H9 (cell line): ENCODE measurements around the gene RFC4. TPM values are rescaled to one million over a fixed set of nuclear protein-coding genes. Genes with fewer than 3 reads are reported as not detected.

Source experiments
- DNase-seq: peaks from one replicate; pipeline ENCODE4 v3.0.0-alpha.2; 2017
- H2AFZ ChIP-seq: one replicate; pipeline ENCODE4 v1.6.1; 2013; ENCODE audit warnings: mild to moderate bottlenecking, low read length, control low read depth, moderate library complexity
- H2AK5ac ChIP-seq: 2 replicates; pipeline ENCODE4 v1.6.1; 2013; ENCODE audit warnings: low read length, control low read depth, mixed read lengths; ENCODE audit not compliant: insufficient read length
- H2BK120ac ChIP-seq: one replicate; pipeline ENCODE4 v1.6.1; 2013; ENCODE audit warnings: low read depth, mild to moderate bottlenecking, low read length, control low read depth, inconsistent platforms; ENCODE audit not compliant: poor library complexity, severe bottlenecking
- H2BK12ac ChIP-seq: 2 replicates; pipeline ENCODE4 v1.6.1; 2013; ENCODE audit warnings: low read length, control low read depth, mixed read lengths, low read depth; ENCODE audit not compliant: insufficient read length
- H2BK15ac ChIP-seq: 2 replicates; pipeline ENCODE4 v1.6.1; 2013; ENCODE audit warnings: low read depth, low read length, control low read depth
- H2BK20ac ChIP-seq: one replicate; pipeline ENCODE4 v1.6.1; 2013; ENCODE audit warnings: low read depth, mild to moderate bottlenecking, low read length, control low read depth, inconsistent platforms; ENCODE audit not compliant: poor library complexity, severe bottlenecking
- H2BK5ac ChIP-seq: 2 replicates; pipeline ENCODE4 v1.6.1; 2013; ENCODE audit warnings: low read length, control low read depth, mixed read lengths; ENCODE audit not compliant: insufficient read length
- H3K14ac ChIP-seq: 2 replicates; pipeline ENCODE4 v1.6.1; 2013; ENCODE audit warnings: low read length, control low read depth; ENCODE audit not compliant: insufficient read depth
- H3K18ac ChIP-seq: 2 replicates; pipeline ENCODE4 v1.6.1; 2013; ENCODE audit warnings: low read depth, mild to moderate bottlenecking, mixed read lengths, low read length, control low read depth; ENCODE audit not compliant: insufficient read length
- H3K23ac ChIP-seq: 2 replicates; pipeline ENCODE4 v1.6.1; 2013; ENCODE audit warnings: low read length, control low read depth, mixed read lengths, low read depth; ENCODE audit not compliant: insufficient read length
- H3K23me2 ChIP-seq: 2 replicates; pipeline ENCODE4 v1.6.1; 2013; ENCODE audit warnings: low read depth, mild to moderate bottlenecking, mixed read lengths, low read length, control low read depth; ENCODE audit not compliant: insufficient read length, poor library complexity, severe bottlenecking
- H3K27ac ChIP-seq: 2 replicates; pipeline ENCODE4 v1.5.1; 2013; ENCODE audit warnings: low read length, control low read depth, mixed read lengths, low read depth; ENCODE audit not compliant: insufficient read length
- H3K27me3 ChIP-seq: 2 replicates; pipeline ENCODE4 v1.6.1; 2013; ENCODE audit warnings: low read length, control low read depth, inconsistent platforms; ENCODE audit not compliant: insufficient read depth
- H3K4ac ChIP-seq: 2 replicates; pipeline ENCODE4 v1.6.1; 2013; ENCODE audit warnings: low read depth, mild to moderate bottlenecking, control low read depth, inconsistent platforms, low read length, moderate library complexity
- H3K4me1 ChIP-seq: 2 replicates; pipeline ENCODE4 v1.6.1; 2013; ENCODE audit warnings: low read length, control low read depth, inconsistent platforms; ENCODE audit not compliant: insufficient read depth
- H3K4me2 ChIP-seq: 2 replicates; pipeline ENCODE4 v1.6.1; 2013; ENCODE audit warnings: low read length, control low read depth, mixed read lengths; ENCODE audit not compliant: insufficient read length, insufficient read depth
- H3K56ac ChIP-seq: 2 replicates; pipeline ENCODE4 v1.6.1; 2013; ENCODE audit warnings: low read depth, mild to moderate bottlenecking, mixed read lengths, low read length, control low read depth; ENCODE audit not compliant: insufficient read length
- H3K79me1 ChIP-seq: 2 replicates; pipeline ENCODE4 v1.6.1; 2013; ENCODE audit warnings: low read depth, mild to moderate bottlenecking, moderate library complexity, low read length, control low read depth, inconsistent platforms; ENCODE audit not compliant: insufficient read depth, poor library complexity, severe bottlenecking
- H3K79me2 ChIP-seq: 2 replicates; pipeline ENCODE4 v1.6.1; 2013; ENCODE audit warnings: low read length, control low read depth, inconsistent platforms; ENCODE audit not compliant: insufficient read depth
- H3K9ac ChIP-seq: 2 replicates; pipeline ENCODE4 v1.6.1; 2013; ENCODE audit warnings: low read length, control low read depth, mixed read lengths; ENCODE audit not compliant: insufficient read length; ENCODE audit errors: extremely low read depth
- H3K9me3 ChIP-seq: one replicate; pipeline ENCODE4 v1.6.1; 2013; ENCODE audit warnings: low read depth, low read length, inconsistent platforms; ENCODE audit not compliant: control insufficient read depth
- H3T11ph ChIP-seq: one replicate; pipeline ENCODE4 v1.6.1; 2013; ENCODE audit warnings: mild to moderate bottlenecking, low read length, control low read depth, inconsistent platforms
- H4K20me1 ChIP-seq: one replicate; pipeline ENCODE4 v1.6.1; 2013; ENCODE audit not compliant: control insufficient read depth, insufficient read length, insufficient read depth
- H4K5ac ChIP-seq: 2 replicates; pipeline ENCODE4 v1.6.1; 2013; ENCODE audit warnings: low read depth, mild to moderate bottlenecking, mixed read lengths, low read length, control low read depth; ENCODE audit not compliant: insufficient read length
- H4K8ac ChIP-seq: replicated peaks from 2 replicates; pipeline ENCODE4 v1.6.1; 2013; ENCODE audit warnings: low read length, control low read depth, mixed read lengths, low read depth; ENCODE audit not compliant: insufficient read length
- H4K91ac ChIP-seq: 2 replicates; pipeline ENCODE4 v1.6.1; 2013; ENCODE audit warnings: low read depth, mild to moderate bottlenecking, moderate library complexity, mixed read lengths, low read length, control low read depth; ENCODE audit not compliant: insufficient read length
- H3K27ac Mint-ChIP-seq, 3 experiments: 2 replicates in 2 of 3; 3 replicates in 1 of 3; pipeline ENCODE4 v1.8.0; 2020 to 2021; ENCODE audit warnings: mixed read lengths in 3 of 3, mild to moderate bottlenecking in 1 of 3, moderate library complexity in 1 of 3
- H3K27me3 Mint-ChIP-seq: 2 replicates; pipeline ENCODE4 v1.8.0; 2021; ENCODE audit warnings: low read depth, mild to moderate bottlenecking, moderate library complexity, mixed read lengths
- H3K36me3 Mint-ChIP-seq, 3 experiments: 2 replicates in 2 of 3; 3 replicates in 1 of 3; pipeline ENCODE4 v1.8.0; 2020 to 2021; ENCODE audit warnings: low read depth in 3 of 3, mixed read lengths in 3 of 3; ENCODE audit not compliant: insufficient read depth in 1 of 3
- H3K4me1 Mint-ChIP-seq, 2 experiments: 2 replicates each; pipeline ENCODE4 v1.8.0; 2020; ENCODE audit warnings: mixed read lengths in 2 of 2
- H3K4me3 Mint-ChIP-seq, 2 experiments: 2 replicates in 1 of 2; 3 replicates in 1 of 2; pipeline ENCODE4 v1.8.0; 2020 to 2021; ENCODE audit warnings: mild to moderate bottlenecking in 2 of 2, mixed read lengths in 2 of 2, moderate library complexity in 1 of 2
- H3K9me3 Mint-ChIP-seq, 2 experiments: 2 replicates in 1 of 2; 3 replicates in 1 of 2; pipeline ENCODE4 v1.8.0; 2020; ENCODE audit warnings: mild to moderate bottlenecking in 2 of 2, mixed read lengths in 2 of 2, moderate library complexity in 1 of 2
- CTCF ChIP-seq: fragments of 200-600 bp; sonication (generic); conservative IDR thresholded peaks from 3 replicates; pipeline ENCODE4 v1.8.0; 2021; ENCODE audit warnings: antibody characterized with exemption, mild to moderate bottlenecking
- WGBS: extraction: QIAGEN DNeasy Blood & Tissue Kit; methylation state at CpG from one replicate; pipeline ENCODE4 v1.1.7; 2013; ENCODE audit warnings: missing lambda C conversion rate, low lambda C conversion rate, mixed read lengths; ENCODE audit not compliant: insufficient read length; ENCODE audit errors: extremely low coverage; 5-methylcytosine and 5-hydroxymethylcytosine counted together
- total RNA-seq: library from RNA; stranded (reverse); gene quantifications from 2 replicates; pipeline ENCODE4 v1.2.1, GENCODE V29; 2021

RFC4 gene
- total RNA-seq, 1 experiment from 2014 or later: 108 TPM

DNA sequence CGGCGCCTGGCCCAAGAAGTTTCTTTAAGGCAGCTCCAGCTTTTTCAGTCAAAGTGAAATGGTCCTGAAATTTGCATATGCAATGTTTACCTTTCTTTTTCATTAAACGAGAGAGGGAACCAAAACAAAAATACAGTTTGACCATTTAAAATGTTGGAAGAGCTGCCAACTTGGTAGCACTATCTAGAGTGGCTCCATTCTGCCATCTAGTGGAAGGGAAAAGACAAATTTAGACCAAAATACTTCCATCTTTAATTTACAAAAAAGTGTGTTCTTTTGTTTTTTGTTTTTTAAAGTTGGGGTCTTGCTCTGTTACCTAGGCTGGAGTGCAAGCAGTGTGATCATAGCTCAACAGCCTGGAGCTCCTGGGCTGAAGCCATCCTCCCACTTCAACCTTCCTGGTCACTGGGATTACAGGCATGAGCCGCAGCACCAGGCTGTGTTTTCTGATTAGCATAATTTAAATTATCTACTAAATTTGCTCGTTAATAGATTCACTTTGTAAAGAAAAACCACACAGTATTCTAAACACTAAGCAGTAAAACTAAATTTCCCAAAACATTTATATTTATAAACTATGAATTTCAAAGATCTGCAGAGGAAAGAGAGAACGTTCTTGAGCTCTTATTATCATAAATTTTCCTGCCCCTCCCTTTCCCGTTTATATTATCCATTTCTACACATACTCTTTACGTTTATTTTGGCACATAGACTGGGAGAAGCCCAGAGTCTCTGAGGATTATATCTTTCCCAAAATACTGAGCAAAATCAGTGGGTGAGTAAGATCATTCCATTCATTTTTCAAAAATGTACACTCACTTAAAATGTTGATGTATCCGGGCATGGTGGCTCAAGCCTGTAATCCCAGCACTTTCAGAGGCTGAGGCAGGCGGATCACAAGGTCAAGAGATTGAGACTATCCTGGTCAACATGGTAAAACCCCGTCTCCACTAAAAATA lies 15.4 kb upstream of the RFC4 start:
- no peak overlapping the region for H2BK5ac ChIP-seq
- peak overlapping the region; percentile 97 for H2AFZ ChIP-seq
- Mint-ChIP-seq H3K4me3 (no peak overlapping the region), H3K9me3 (no peaks in the 10 kb centered on the region), H3K4me1 (peaks cover 29 to 40% of the 10 kb centered on the region in 2 experiments), H3K27me3 (peaks cover 27% of the 10 kb centered on the region), H3K27ac (peak overlapping the region in 1 of 3 experiments; percentile 58; a peak in 1 of 7 replicates), H3K36me3 (no peaks in the 10 kb centered on the region)
- no CpG with 5 or more reads among the region's 11 CpGs for WGBS
- no peak overlapping the region for H4K91ac ChIP-seq
- H3K14ac ChIP-seq: no peak overlapping the region
- H4K5ac ChIP-seq: no peak overlapping the region
- no peak overlapping the region for H2BK20ac ChIP-seq
- no peak overlapping the region for H2AK5ac ChIP-seq
- no peak overlapping the region for H3K9ac ChIP-seq
- no peaks in the 10 kb centered on the region for H3K9me3 ChIP-seq
- no peak overlapping the region for H2BK15ac ChIP-seq
- H3K56ac ChIP-seq: no peak overlapping the region
- H3T11ph ChIP-seq: no peak overlapping the region
- no peak overlapping the region for H4K8ac ChIP-seq
- H3K79me1 ChIP-seq: no peaks in the 10 kb centered on the region
- H2BK120ac ChIP-seq: no peak overlapping the region
- no peak overlapping the region for H3K4ac ChIP-seq
- no peaks in the 10 kb centered on the region for H4K20me1 ChIP-seq
- no peak overlapping the region for H3K23ac ChIP-seq
- peaks cover 8% of the 10 kb centered on the region for H3K23me2 ChIP-seq
- peak; percentile 82 for TF ChIP-seq CTCF
- no peak overlapping the region for H3K18ac ChIP-seq
- H3K27ac ChIP-seq: no peak overlapping the region
- H3K4me1 ChIP-seq: no peaks in the 10 kb centered on the region; the same call in 1 of the 2 replicates
- H3K4me2 ChIP-seq: no peak overlapping the region
- H3K79me2 ChIP-seq: no peaks in the 10 kb centered on the region
- no peak overlapping the region for H2BK12ac ChIP-seq
- no peak for DNase-seq
- H3K27me3 ChIP-seq: peaks cover 2% of the 10 kb centered on the region; the same call in 1 of the 2 replicates
